ENCODE data around the gene ZNF740.

GRCh38 chr12:53193985-53194716 is 13.6 kb downstream of the ZNF740 start:
- TF ChIP-seq CTCF (IDR thresholded peaks at IDR 0.05) (no peak), REST (IDR thresholded peaks at IDR 0.05; ENCODE audit: insufficient read depth in 1 of 2, low read depth in 2 of 2, low read length in 1 of 2) (no peak), POLR2AphosphoS5 (IDR thresholded peaks at IDR 0.05; ENCODE audit: low read depth, low read length) (no peak), TCF7L2 (IDR thresholded peaks at IDR 0.05; ENCODE audit: low read depth, low read length) (no peak), SIN3A (IDR thresholded peaks at IDR 0.05; ENCODE audit: borderline replicate concordance, insufficient read depth, low read depth, low read length) (no peak)

All from Panc1 (cell line).